HG02763 (cell line): ENCODE data around the gene PM20D2.

Source experiments
- ATAC-seq: cut with Tn5 transposase; IDR thresholded peaks from one replicate; pipeline ENCODE4 v1.9.1; 2021; ENCODE audit warnings: mild to moderate bottlenecking, moderate library complexity; ENCODE audit not compliant: unreplicated experiment

Gene PM20D2

DNA sequence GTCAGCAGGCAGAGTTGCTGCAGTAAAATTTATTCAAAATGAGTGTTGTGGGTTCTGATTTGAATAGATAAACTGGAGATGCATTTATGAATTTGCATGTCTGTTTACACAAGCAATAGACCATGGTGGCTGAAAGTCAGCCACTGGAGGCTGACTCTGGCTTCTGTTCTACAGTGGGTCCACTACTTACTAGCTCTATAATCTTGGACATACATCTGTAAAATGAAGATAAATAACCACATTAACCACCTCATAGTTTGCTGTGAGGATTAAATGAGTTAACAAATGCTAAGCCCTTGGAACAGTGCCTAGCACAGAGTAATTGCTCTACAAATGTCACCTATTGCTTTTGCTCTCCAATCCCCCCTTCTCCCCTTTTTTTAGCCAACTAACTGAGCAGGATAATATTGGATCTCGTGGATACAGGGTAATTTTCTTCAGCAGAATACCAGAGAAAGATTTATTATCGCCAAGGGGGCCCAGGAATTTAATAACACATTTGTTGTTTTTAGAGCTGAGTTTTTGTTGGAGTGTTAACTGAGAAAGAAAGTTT lies 1.4 kb upstream of the PM20D2 start:
- ATAC-seq: peak; percentile 54

DNA sequence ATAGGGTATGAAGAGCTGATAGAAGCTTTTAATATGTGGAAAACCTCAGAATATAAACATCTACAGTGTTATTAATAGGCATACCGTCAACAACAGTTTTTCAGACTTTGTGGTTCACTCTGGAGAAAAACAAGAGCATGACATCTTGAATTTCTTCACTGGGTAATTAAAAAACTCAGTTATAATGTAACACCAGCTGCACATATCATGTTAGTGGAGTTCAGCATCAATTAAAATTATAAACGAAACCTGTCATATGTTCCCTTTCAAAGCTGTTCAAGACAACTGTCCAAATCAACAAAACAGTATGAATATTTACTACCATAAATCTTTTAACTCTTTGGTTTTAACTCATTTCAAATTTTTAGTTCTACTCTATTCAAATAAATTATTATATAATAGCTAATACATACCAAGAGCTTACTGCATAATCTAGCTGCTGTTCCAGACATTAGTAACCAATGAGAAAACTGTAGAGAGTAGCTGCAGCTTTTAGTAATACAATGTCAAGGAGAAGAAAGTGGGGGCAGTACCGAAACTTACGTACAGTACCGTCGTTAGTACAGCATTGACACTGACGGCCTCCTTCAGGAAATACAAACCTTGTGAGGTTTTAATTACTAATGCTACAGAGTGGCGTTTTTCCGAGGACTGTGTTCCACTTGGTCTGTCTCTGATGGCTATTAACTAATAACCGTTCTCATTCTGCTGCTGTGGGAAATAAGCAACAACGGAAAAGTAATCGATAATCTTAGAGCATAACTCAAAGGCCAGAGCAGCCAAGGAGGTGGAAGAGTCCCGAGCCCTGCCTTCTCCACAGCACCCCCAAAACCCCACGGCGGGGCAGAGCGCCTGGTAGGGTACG lies 532 bp upstream of the PM20D2 start:
- ATAC-seq: peak; percentile 54

DNA sequence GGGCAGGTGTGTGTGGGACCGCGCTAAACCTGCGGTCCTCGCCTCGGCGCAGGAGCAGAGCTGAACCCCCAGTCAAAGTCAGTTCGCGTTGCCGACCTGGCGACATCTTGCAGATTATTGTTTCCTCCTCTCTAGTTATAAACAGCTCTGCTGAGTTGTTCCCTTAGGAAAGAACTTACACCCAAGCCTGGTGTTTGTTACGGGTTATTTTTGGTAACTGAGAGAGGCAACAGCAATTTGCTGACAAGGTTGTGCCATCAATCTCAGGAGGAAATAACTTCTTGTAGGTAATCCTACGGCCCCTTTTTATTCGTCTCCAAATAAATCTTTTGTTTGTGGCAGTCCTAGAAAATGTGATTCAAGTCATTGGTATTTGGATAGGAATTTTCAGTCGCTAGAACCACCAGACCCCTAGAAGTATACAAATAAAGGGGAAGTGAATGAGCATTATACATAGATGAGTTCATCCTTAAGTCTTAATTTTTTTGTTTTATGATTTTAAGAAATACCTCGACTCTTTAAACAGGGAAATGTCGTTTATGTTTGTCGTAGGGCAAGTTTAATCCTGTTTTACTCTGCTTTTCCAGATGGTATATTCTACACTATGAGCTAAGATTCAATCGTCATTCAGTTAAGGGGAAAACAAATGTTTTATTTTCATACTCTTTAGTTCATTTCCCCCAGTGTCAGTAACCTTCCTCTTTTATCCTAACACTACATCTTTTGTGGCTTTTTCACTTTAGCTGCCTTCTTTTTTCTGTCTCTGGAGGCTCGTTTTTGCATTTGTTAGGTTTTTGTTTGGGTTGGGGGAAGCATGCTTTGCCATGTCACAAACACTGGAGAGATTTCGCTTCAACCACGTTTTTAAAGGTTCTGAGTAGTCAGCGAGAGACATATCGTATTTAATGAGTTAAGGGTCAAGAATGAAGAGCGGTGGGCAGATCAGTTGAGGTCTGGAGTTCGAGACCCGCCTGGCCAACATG lies 1.2 kb downstream of the PM20D2 start:
- ATAC-seq: no peak

DNA sequence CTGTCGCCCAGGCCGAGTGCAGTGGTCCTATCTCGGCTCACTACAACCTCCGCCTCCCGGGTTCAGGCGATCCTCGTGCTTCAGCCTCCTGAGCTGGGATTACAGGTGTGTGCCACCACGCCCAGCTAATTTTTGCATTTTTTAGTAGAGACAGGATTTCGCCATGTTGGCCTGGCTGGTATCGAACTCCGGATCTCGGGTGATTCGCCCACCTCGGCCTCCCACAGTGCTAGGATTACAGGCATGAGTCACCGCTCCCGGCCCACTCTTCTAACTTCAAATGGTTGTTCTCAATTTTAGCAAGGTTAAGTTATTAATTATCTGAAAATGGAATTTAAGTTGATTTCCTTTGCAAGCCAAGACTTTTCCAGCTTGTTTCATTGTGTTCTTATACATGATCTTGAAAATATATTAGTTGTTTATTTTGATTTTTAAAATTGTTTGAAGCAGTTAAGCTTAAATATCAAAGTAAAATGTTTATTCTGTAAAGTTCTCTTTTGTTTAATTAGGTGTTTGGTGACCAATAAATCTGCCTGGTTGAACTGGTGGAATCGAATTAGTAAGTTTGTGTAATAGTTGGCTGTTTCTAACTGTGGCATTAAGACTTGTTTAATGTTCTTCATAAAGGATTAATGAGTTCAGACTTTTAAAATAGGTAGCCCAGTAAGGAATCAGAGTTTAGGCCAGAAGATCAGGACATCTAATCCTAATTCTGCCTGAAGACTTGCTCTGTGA lies 2.3 kb downstream of the PM20D2 start:
- ATAC-seq: no peak

DNA sequence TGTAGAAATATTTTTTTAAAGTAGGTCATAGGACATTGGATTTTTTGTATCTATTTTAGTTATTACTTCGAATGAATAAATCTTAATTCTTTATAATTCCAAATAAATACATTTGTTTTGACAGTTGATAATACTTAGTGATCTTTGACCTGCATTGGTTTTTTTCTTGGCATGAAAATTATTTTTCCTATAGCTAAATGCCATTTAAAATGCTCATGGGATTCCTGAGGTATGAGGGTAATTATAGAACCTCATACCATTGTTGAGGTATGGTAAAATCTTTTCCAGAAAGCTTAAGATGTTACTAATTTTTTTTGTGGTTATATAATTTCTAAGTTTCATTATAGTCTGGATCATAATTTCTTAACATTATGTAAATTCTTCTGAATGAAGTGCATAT lies 8.3 kb downstream of the PM20D2 start:
- ATAC-seq: no peak

DNA sequence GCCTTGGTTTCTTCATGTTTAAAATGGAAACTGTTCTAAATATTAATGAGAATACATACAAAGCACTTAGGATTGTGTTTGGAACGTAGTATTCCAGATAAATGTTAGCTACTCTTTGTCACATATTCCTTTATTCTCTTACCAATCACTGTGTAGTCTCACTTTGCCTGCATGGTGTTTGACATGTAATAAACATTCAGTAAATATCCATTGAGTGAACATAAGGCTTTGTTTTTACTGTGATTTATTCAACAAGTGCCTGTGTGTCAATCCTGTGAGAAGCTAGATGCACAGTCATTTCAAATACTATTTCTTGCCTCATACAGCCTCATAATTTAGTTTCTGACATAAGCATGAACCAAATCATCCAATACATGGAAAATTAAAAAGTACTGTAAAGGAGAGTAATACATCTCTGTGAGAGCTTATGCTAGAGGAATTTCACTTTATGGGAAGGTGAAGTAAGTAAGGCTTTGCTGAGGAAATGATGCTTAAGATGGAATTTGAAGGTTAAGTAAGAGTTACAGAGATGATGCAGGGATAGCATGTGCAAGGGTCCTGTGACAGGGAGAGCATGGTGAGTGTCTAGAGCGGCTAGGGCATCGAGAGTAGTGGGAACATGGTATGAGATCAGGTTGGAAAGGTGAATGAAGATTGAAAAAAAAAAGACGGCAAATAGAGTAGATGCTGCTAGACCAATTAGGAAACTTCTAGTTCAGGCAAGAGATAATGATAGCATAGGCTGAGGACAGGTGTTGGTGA lies 14.7 kb downstream of the PM20D2 start:
- ATAC-seq: no peak

DNA sequence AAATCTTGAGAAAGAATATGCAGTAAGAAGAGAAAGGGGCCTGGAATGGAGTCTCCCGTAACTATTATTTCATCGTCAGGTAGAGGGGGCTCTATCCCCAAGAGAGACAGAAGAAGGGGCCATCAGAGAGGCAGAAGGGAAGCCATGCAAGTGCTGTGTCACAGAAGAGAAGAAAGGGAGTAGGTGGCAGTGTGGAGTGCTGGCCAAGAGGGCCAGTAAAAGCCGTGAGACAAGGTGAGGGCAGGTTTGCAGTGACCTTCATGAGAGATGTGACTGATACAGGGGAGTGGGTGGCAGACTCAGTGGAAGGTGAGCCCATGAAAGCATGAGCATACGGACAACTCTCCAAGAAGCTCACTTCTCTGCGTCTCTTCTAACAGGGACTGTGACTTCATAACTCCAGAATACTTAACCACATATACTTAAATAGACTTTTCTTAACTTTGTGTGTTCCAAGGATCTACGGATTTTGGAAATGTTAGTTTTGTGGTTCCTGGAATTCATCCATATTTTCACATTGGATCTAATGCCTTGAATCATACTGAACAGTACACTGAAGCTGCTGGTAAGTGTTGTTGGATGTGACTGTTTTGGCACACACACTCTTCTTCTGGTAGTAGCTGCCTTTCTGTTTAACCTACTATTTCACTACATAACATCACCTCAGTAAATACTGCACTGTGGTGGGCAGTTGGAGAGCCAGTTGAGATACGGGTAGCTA lies 15.6 kb downstream of the PM20D2 start:
- ATAC-seq: no peak

DNA sequence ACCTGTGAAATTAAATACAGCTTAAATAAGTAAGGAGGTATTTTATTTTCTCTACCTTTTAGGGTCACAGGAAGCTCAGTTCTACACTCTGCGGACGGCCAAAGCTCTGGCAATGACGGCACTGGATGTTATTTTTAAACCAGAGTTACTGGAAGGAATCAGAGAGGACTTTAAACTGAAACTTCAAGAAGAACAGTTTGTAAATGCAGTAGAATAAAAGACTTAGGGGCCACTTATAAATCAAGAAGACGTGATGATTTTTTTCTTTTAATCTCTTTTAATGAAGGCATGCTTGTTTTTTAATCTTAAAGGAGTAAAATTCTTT lies 16.2 kb downstream of the PM20D2 start:
- no peak for ATAC-seq

DNA sequence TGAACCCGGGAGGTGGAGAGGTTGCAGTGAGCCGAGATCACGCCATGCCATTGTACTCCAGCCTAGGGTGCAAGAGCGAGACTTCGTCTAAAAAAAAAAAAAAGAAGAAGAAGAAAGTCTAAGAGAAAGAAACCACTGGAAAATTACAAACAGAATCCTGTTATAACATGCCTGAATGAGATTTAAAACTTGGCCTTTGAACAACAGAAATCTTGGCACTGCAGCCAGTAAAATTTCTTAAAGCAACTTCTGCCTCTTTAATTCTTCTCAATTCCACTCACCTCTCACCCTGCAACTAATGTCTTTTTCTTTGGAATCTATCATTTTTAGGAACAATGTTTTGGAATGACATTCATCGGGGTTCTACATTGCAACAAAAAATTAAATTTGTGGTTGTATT lies 26.3 kb downstream of the PM20D2 start:
- ATAC-seq: no peak

DNA sequence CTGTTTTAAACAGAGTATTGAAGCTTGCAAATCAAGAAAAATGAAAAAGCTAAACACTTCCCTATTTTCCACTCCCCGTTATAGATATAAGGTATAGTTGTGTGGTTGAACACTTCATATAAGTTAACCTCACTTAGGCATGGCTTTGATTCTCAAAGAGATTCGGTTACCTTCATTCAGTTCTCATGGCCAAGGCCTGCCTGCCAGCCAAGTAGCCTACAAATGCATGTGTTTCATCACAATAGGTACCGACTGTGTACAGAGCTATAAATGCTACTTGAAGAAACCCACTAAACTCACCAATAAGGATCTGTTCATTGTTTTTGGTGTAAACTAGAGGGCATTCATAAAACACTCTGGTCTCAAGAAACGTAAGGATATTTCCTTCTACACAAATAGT lies 27.8 kb downstream of the PM20D2 start:
- no peak for ATAC-seq

DNA sequence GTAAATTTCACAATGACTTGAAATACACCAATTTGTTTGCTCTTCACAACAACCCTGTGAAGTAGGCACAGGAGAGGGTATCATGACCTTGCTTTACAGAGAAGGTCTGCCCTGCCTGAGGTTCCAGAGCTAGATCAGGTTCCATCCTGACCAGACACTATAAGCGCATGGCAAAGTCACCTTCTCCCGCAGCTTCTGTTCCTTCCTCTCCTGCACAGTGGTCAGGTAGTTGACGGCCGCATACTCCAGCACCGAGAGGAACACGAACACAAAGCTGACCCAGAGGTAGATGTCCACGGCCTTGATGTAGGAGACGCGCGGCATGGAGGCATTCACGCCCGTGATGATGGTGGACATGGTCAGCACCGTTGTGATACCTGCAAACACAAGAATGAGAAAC lies 34.3 kb downstream of the PM20D2 start:
- no peak for ATAC-seq

DNA sequence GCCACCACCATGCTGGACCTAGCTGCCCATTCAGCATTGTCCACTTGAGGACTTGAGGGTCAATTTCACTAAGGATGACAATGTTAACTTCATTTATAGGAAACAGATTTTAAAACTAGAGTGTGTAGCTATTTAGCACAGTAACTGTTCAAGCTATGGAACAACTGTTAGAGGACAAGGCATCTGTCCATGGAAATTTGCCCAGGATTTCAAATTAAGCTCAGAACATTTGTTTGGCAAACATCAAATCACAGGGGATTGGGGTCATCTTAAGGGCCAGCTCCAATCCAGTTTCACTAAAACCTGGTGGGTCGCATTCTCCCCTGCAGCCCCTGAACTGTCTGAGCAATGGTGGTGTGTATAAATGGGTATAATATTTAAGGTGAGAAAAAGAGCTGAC lies 35.1 kb downstream of the PM20D2 start:
- no peak for ATAC-seq

DNA sequence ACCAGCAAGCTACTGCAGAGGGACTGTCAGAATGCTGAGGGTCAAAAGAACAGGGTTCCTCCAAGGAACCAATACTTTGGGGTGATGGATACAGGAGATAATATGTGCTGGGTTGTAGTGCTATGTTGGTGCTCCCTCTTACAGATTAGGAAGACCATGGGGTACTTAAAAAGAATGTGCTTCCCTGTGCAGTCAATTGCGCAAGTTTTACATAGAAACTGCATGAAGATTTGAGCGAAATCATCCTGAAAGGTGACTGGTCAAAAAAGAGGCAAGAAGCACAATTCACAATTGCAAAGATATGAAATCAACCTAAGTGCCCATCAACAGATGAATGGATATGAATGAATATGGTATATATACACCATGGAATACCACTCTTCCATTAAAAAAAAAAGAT lies 37.4 kb downstream of the PM20D2 start:
- ATAC-seq: no peak

DNA sequence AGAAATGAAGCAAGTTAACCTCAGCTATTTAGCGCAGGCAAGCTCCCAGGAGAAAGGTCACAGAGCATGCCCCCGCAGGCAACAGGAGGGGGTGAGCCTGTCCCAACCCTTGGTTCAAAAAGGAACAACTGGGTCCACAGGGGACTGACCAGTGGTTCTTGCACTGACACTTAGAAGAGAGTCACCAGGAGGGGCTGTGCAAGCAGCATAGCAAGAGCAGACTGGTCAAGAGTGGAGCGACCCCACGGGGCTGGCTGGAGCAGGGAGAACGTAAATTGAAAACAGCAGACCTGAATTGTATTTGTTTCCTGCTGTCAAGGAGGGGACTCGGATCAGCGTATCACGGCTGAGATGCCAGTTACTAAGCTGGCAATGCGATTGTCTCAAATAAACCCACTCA lies 38.5 kb downstream of the PM20D2 start:
- ATAC-seq: no peak

DNA sequence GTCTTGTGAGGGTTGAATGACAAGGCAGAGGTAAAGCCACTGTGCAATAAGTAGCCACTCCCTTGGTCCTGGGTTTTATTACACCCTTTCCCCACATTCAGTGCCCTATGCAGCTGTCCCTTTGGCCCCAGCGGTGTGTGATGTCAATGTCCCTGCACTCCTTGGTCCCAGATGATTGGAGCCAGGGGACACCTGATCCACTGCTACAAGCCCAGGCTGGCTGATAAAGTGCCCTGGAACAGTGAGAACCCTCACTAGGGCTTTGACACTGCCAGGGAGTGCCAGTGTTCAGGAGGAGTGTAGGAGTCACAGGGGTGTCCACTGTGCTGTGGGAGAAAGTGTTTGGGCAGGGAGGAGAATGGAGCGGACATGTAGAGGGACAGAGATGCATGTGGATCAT lies 40.9 kb downstream of the PM20D2 start:
- no peak for ATAC-seq

DNA sequence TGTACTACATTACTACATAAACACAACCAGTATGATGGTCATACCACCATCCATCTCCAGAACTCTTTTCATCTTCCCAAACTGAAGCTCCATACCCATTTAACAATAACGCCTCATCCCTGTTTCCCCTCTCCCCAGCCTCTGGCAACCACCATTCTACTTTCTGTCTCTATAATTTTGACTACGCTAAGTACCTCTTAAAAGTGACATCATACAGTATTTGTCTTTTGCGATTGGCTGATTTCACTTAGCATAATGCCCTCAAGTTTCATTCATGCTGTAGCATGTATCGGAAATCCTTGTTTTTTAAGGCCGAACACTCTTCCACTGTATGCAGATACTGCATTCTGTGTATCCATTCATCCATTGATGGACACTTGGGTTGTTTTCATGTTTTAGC lies 41.6 kb downstream of the PM20D2 start:
- ATAC-seq: no peak

DNA sequence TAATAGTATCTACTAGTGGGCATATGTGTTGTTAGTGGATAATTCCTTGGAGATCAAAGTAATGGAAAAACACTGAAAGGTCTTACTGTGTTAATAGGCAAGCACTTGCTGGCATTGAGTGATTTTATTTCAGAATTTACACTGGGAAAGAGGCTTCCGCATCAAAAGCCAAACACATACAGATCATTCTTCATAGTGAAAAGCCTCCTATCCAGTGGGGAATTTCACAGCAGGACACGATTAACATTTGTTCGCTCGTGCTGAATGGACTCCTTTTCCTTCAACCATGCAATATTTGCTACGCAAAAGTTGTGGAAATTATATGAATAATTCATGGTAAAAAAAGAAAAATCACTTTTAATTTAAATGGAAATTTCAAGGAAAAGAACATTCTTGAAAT lies 44.9 kb downstream of the PM20D2 start:
- no peak for ATAC-seq

DNA sequence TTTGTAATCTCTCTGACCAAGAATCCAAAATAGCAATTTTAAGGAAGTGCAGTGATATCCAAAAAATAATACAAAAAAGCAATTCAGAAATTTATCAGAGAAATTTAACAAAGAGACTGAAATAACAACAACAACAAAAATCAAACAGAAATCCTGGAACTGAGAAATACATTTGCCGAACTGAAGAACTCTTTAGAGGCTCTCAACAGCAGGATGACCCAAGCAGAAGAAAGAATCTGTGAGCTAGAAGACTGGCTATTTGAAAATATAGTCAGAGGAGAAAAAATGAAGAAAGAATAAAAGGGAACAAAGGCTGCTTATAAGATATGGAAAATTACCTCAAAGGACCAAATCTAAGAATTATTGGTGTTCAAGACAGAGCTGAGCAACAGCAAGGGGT lies 48.7 kb downstream of the PM20D2 start:
- ATAC-seq: no peak

DNA sequence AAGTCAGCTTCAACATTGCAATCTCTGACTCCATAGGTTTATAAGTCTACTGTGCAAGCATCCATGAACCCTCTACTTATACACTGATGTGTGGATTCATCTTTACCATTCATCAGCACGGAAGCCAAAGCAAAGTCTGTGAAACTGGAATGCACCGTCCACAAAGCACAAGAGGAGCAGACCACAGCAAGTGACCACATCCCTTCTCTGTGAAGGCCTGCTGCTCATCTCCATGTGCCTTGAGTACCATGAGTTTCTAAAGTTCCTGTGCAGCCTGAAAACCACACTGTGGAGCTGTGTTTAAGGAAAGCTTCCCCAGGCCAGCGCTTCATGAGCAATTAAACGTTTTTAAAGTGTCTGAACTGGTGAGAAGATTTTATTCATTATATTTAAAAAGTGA lies 51.3 kb downstream of the PM20D2 start:
- no peak for ATAC-seq

DNA sequence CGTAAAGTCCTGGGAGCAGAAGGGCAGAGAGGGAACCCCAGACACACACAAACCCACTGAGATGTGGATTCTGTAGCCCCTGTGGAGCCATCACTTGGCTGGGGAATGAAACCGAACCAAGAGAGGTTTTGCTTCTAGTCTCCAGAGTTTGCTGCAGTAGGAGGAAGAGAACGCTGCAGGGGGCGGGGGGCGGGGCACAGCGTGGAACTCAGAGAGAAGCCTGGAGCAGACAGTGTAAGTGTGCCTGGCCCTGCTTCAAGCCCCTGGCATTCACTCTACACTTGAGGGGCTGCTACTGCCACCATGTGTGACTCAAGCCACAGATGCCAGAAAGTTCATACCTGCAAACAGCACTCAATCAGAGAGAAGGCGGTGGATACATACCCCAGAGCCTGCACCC lies 52.4 kb downstream of the PM20D2 start:
- no peak for ATAC-seq
